GM19193 (cell line): ENCODE measurements around the gene USP17L28.
"Not testable (repeated sequence)": the region's sequence is repeated elsewhere in the genome, so short reads cannot be mapped to it uniquely, and the experiment has no call there.

Source experiments
- POLR2A ChIP-seq: IDR thresholded peaks from 4 replicates; pipeline ENCODE4 v1.6.1; 2011; ENCODE audit not compliant: insufficient read depth, insufficient read length; ENCODE audit errors: extremely low read depth

Gene USP17L28

GRCh38 chr4:9348593-9348992 lies at the start of gene USP17L28:
TSS of gene USP17L28 (plus strand) at chr4:9348893. CDS start at chr4:9348893, 0 bp downstream.
- not testable (repeated sequence) for TF ChIP-seq POLR2A

GRCh38 chr4:9324865-9325264 lies 23.8 kb upstream of the USP17L28 start, which contains the start of gene USP17L24:
TSS of gene USP17L24 (plus strand) at chr4:9325165. CDS start at chr4:9325165, 0 bp downstream.
- not testable (repeated sequence) for TF ChIP-seq POLR2A

- TF ChIP-seq POLR2A = not testable (repeated sequence)
These were observed 19.1 kb upstream of the USP17L28 start, which contains the start of gene USP17L25 for GRCh38 chr4:9329611-9330010. TSS of gene USP17L25 (plus strand) at chr4:9329911. CDS start at chr4:9329911, 0 bp downstream.

GRCh38 chr4:9334358-9334757 lies 14.3 kb upstream of the USP17L28 start, which contains the start of gene USP17L26:
TSS of gene USP17L26 (plus strand) at chr4:9334658. CDS start at chr4:9334658, 0 bp downstream.
- not testable (repeated sequence) for TF ChIP-seq POLR2A

- TF ChIP-seq POLR2A = not testable (repeated sequence)
These were observed 9.6 kb upstream of the USP17L28 start, which contains the start of gene USP17L5 for GRCh38 chr4:9339103-9339502. TSS of gene USP17L5 (plus strand) at chr4:9339403. CDS start at chr4:9339403, 0 bp downstream.

- TF ChIP-seq POLR2A = not testable (repeated sequence)
These were observed 4.8 kb upstream of the USP17L28 start, which contains the start of gene USP17L27 for GRCh38 chr4:9343848-9344247. TSS of gene USP17L27 (plus strand) at chr4:9344148. CDS start at chr4:9344148, 0 bp downstream.

GRCh38 chr4:9353338-9353737 lies 4.6 kb downstream of the USP17L28 start, which contains the start of gene USP17L29:
TSS of gene USP17L29 (plus strand) at chr4:9353638. CDS start at chr4:9353638, 0 bp downstream.
- not testable (repeated sequence) for TF ChIP-seq POLR2A

- not testable (repeated sequence) for TF ChIP-seq POLR2A
These were observed 14.1 kb downstream of the USP17L28 start, which contains the start of gene USP17L30 for GRCh38 chr4:9362829-9363228. TSS of gene USP17L30 (plus strand) at chr4:9363129. CDS start at chr4:9363129, 0 bp downstream.

- no peak for TF ChIP-seq POLR2A
These were observed 35.4 kb downstream of the USP17L28 start for GRCh38 chr4:9384126-9384525.
